HG02970 (cell line): Measurements from ENCODE around the gene NKX1-1.

ENCODE experiments used
- ATAC-seq: cut with Tn5 transposase; IDR thresholded peaks from one replicate; pipeline ENCODE4 v1.9.1; 2021; ENCODE audit warnings: mild to moderate bottlenecking, moderate library complexity, moderate number of reproducible peaks; ENCODE audit not compliant: unreplicated experiment, low FRiP score

The NKX1-1 gene

GRCh38 chr4:1417522-1418390, 11.5 kb upstream of the NKX1-1 start:
- ATAC-seq = no peak

GRCh38 chr4:1416948-1417260, 10.7 kb upstream of the NKX1-1 start:
- ATAC-seq = no peak

DNA sequence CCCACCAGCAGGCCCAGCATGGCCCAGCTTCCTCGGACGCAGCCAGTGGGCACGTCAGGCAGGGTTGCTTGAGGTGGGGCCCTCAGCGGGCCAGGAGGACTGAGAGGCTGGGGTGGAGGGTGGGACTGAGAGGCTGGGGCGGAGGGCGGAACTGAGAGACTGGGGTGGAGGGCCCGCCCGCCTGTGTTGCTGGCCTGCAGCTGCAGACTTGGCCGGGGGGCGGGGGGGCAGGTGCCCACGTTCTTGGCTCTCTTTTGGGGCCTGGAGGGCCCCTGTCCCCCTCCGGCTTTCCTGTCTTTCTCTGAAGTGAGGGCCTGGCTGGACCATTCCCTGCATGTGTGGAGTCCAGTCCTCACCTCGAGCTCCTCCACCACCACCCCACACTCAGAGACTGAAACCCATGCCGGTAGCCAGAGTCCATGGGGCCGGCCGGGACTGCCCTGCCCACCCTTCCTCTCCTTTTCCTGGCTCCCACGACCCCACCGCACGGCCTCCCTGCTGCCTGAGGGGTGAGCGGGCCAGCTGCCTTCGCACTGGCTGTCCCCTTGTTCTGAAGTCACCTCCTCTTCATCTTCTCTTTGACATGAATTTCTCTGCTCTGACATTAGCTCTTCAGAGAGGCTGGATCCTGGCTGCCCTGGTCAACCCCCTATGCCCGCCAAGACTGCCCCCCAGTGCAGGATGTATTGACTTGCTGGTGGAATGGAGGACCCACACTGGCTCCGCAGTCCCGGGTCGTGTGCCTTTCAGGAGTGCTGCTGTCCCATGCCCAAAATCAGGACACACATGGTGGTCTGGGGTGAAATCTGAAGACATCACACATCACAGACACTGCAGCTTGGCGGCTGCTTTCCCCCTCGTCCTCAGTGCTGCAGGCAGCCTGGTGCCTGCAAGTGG, 10.1 kb upstream of the NKX1-1 start:
- no peak for ATAC-seq

- ATAC-seq = no peak
These were observed 9.4 kb upstream of the NKX1-1 start for GRCh38 chr4:1415681-1415981.

- ATAC-seq = no peak
These were observed 8.8 kb upstream of the NKX1-1 start for GRCh38 chr4:1414831-1415680.

- no peak for ATAC-seq
These were observed 7.6 kb upstream of the NKX1-1 start for GRCh38 chr4:1413687-1414479.

DNA sequence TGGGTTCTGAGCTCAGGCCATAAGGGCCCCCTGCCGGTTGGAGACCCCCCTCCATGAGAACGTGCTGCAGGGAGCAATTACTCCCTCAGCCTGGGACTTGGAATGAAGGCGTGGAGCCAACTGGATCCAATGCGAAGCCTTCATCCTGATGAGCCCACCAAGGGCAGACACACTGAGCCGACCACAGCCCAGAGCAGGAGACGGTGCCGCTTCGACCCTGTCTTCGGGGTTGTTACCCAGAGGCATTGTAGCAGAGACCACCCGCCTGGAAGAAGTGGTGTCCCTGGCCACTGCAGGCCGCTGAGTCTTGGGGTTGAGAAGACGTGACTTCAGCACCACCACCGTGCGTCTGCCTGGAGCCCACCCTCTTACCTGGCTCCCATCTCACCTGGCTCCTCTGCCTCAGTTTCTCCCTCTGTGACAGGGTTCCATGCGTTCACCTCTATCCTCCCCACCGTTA, 7.0 kb upstream of the NKX1-1 start:
- ATAC-seq = no peak

GRCh38 chr4:1412376-1413203, 6.3 kb upstream of the NKX1-1 start:
- no peak for ATAC-seq

DNA sequence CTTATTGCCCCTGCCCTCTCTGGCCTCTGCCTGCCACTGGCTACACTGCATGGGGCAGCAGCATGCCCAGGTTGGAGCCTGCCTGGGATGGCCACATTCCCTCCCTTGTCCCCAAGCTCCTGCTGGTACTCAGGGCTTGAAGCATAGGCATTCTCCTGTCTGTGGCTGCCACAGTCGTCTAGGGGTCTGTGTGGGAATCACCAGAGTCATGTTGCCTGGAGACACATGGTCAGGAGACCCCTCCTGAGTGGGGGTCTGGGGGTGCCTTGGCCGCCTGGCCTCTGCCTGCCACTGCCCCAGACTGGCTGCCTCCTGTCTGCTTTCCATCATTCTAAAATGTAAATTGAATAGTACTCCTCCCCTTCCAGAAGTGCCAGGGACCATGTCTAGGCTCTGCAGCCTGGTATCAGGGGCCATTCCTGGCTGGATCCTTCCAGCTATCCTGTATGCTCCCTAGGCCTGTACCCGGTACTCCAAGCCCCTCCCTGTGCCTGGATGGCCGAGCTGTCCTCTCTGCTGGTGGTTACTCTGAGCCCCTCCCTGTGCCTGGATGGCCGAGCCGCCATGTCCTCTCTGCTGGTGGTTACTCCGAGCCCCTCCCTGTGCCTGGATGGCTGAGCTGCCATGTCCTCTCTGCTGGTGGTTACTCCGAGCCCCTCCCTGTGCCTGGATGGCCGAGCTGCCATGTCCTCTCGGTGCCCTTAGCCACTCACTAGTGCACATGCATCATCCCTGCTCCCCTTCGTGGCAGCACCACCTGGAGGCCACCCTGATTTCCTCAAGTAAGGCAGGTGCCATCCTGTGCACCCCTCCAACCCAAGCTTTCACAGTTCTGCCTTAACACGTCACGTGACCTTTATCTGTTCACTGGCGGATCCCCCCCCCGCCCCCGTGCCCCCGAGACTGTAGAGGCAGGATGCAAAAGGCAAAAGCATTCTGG, 5.5 kb upstream of the NKX1-1 start:
- no peak for ATAC-seq

GRCh38 chr4:1410491-1411325, 4.5 kb upstream of the NKX1-1 start:
- ATAC-seq = no peak

- ATAC-seq = no peak
These were observed 3.5 kb upstream of the NKX1-1 start for GRCh38 chr4:1409491-1410425.

- ATAC-seq = no peak
These were observed 2.8 kb upstream of the NKX1-1 start for GRCh38 chr4:1409079-1409478.

DNA sequence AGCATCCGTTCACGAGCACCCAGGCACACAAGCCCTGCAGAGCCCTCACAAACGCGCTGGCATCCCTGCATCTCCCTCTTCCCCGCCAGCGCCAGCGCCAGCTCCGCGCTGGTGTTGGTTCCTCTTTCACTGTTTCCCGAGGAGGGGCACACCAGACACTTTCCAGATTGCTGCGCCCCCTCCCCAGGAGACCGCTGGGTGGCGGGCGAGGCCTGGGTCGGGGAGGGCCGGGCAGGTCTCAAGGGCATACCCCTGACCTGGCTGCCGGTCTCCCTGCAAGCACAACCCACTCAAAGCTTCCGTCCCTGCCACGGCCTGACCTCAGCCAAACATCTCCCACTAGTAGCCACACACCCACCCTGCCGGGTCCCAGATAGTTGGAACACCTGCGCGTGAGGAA, 2.2 kb upstream of the NKX1-1 start:
- ATAC-seq = no peak

DNA sequence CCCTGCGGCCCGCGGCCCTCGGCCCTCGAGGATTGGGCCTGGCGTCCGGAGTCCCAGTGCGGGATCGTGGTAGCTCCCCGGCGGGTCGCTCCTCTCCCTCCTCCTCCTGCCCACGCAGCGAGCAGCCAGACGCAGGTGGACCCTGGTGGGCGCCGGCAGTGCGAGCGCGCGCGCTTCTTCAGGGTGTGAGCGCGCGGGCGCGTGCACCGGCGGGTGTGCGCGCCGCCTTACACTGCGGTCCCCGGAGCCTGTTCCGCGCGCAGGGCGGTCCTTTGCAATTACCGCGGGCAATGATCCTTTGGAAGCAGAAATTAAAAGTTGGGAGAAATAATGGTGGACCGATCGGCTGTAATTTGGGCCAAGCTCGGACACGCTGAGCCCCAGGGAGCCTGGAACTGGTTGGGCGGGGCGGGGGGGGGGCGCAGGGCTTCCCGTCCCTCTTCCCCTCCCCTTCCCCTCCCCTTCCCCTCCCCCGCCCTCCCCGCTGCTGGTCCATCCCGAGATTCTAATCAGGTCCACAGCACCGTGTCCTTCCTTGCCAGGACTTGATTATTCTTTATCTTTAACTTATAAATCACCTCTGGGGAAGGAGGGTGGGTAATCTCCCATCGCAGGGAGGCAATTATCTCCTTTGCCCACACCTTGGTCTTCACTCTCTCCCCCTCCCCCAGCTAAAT, 1.6 kb upstream of the NKX1-1 start:
- ATAC-seq = no peak

DNA sequence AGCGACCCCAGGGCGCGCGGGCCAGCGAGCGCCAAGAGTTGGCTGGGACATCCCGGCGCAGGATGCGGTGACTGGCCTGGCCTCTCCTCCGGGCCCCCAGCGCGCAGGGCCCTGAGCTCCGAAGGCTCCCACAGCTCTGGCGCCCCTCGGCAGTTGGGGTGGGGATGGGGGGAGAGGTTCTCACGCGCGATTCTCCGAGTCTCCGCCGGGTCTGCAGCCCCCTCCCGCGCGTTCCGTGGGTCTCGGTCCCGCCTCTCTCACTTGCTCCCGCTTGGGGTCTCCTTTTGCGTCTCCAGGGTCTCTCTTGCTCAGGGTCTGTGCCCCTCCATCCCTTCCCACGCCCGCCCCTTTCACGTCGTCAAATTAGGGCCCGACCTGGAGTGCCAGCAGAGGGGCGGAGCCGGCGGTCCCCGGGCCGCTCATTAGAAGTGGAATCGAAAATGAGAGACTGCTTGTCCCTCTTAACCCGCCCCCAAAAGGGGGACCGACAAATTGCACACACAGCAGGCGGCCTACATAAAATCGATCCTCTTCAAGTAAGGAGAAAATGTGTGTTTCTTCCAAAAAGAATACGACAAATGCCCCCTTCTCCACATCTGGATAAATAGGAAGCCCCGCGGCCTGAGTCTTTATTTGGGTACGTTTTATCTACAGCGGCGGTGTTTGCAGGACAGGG, 877 bp upstream of the NKX1-1 start:
- ATAC-seq = no peak
